ENCODE results near the gene LEPROT.
"Not testable (repeated sequence)": the region's sequence is repeated elsewhere in the genome, so short reads cannot be mapped to it uniquely, and the experiment has no call there.

The LEPROT gene

GRCh38 chr1:65441464-65441863 lies 21.0 kb downstream of the LEPROT start:
- DNase-seq = no peak

- DNase-seq = no peak
Observed at GRCh38 chr1:65442442-65442841, 22.0 kb downstream of the LEPROT start.

DNA sequence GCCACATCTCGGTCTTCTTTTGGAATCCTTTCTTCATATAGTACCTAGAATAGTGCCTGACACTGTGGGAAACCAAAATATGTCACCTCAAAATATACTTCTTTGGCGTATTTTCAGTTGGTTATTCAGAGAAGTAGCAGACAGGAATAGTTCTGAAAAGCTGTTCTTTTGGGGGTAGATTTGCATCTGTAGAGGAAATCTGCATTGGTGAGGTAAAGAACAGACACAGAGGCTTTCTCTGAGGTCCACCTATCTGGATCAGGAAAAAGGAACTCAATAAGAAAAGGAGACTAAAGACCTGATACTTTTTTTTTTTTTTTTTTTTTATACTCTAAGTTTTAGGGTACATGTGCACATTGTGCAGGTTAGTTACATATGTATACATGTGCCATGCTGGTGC lies 23.2 kb downstream of the LEPROT start:
- no peak for DNase-seq

GRCh38 chr1:65444128-65444640 lies 23.7 kb downstream of the LEPROT start:
- no peak for DNase-seq

GRCh38 chr1:65445837-65446236 lies 25.4 kb downstream of the LEPROT start:
- DNase-seq = no peak

DNA sequence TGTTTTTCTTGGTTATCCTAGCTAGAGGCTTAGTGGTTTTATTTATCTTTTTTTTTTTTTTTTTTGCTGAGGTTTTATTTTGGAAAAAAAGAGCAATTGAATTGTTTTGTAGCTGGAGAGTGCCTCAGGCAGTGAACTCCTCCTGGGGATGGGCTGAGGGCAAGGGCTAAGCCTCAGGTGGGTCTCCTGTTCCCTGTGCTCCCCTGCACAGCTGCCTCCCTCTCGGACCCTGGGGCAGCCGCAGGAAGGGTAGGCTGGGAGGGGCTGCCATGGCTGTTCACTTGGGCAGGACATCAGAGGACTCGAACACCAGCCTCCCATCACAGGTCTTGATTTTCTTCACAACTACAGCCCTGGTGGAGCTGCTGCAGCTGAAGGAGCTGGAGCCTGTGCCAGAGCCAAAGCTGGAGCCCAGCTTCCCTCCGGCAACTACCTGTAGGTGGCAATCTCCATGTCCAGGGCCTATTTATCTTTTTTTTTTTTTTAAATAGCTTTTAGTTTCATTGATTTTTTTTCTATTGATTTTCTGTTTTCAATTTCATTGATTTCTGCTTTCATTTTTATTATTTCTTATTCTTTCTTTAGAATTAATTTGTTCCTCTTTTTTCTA lies 28.9 kb downstream of the LEPROT start:
- DNase-seq = no peak

DNA sequence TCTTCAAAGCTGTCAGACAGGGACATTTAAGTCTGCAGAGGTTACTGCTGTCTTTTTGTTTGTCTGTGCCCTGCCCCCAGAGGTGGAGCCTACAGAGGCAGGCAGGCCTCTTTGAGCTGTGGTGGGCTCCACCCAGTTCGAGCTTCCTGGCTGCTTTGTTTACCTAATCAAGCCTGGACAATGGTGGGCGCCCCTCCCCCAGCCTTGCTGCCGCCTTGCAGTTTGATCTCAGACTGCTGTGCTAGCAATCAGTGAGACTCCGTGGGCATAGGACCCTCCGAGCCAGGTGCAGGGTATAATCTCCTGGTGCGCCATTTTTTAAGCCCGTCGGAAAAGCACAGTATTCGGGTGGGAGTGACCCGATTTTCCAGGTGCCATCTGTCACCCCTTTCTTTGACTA lies 35.2 kb downstream of the LEPROT start:
- not testable (repeated sequence) for DNase-seq

- no peak for DNase-seq
Observed at GRCh38 chr1:65456481-65456880, 36.0 kb downstream of the LEPROT start.

GRCh38 chr1:65457868-65458267 lies 37.4 kb downstream of the LEPROT start:
- no peak for DNase-seq

- DNase-seq = no peak
Observed at GRCh38 chr1:65458730-65459396, 38.4 kb downstream of the LEPROT start.

GRCh38 chr1:65459397-65459768 lies 38.9 kb downstream of the LEPROT start:
- no peak for DNase-seq

DNA sequence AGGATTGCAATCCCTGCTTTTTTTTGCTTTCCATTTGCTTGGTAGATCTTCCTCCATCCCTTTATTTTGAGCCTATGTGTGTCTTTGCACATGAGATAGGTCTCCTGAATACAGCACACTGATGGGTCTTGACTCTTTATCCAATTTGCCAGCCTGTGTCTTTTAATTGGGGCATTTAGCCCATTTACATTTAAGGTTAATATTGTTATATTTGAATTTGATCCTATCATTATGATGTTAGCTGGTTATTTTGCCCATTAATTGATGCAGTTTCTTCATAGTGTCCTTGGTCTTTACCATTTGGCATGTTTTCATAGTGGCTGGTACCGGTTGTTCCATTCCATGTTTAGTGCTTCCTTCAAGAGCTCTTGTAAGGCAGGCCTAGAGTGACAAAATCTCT lies 45.4 kb downstream of the LEPROT start:
- not testable (repeated sequence) for DNase-seq

GRCh38 chr1:65467536-65467935 lies 47.1 kb downstream of the LEPROT start:
- DNase-seq = no peak

DNA sequence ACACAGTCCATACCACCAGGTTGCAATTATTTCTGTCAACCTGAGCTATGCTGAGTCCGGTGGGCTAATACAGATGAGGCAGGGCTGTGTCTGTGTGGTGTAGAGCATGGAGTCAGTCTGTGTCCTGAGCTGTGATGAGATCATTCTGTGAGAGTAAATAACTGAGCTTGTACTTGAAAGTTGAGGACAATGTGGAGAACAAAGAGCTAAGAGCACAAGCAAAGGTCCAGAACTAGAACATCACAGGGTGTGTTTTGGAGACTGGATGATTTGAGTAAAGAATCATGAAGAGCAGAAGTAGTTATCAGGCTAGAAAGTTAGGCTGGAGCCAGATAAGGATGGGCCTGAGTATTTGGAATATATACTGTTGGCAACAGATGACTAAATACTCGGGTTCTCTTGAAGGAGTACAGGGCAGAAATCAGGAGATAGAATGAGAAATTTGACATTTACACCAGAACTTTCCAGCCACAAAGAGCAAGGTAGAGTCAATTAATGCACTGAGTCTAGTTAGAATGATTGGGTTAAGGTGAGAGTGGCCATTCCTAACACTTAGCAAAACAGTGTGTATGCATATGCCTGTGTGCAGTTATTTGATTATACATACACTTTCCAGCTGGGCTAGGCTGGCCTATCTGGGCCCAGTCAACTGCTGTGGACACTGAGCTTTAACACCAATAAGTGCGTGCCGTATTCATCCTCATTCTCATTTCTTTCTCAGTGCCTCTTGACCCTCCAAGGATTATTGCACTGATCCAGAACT lies 48.8 kb downstream of the LEPROT start:
- no peak for DNase-seq

GRCh38 chr1:65469889-65470340 lies 49.4 kb downstream of the LEPROT start:
- no peak for DNase-seq

DNA sequence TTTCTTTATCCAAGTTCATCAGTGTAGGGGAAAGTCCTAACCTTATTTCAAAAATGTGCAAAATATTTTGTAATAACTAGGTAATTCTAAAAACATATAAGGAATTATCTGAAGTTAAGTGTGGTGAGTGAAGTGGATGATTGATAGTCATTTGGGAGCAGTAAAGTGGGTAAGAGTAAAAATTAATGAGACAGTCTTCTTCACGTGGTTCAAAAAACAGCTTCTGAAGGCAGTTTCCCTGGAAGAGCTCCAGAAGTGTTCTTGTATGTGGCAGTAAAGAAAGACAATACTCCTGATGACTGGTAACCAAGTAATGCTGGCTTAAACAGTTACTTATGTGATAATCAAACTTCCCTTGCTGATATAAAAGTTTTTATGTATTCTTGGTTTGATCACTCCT lies 50.3 kb downstream of the LEPROT start:
- DNase-seq = no peak

DNA sequence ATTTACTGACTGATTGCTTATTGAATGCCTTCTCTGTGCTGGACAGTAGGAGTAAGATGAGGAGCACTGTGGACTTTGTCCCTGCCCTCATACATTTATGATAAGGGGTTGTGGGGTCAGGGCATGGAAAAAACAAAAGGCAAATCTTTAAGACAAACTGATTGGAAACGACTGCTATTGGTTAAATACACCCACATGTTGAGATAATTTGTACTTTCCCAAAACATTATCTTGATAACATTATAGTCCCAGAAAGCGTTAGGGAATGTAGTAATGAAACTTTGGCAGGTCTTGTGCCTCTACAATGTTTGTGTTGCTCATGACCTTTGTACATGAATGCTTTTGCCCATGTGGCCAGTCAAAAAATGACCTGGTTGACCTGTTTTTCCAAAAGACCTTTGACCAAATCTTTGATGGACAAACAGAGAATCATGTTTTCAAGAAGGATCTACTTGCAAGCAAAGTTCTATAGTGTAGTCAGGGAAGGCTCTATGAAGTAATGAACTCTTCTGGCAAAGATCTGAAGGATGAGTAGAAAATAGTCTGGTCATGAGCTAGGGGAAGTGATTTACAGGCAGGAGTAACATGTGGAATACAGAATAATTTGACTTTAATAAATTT lies 50.9 kb downstream of the LEPROT start:
- no peak for DNase-seq

GRCh38 chr1:65471861-65472332 lies 51.4 kb downstream of the LEPROT start:
- DNase-seq = no peak

GRCh38 chr1:65476327-65476726 lies 55.9 kb downstream of the LEPROT start:
- DNase-seq = no peak

GRCh38 chr1:65477414-65478378 lies 57.2 kb downstream of the LEPROT start:
- DNase-seq = no peak

DNA sequence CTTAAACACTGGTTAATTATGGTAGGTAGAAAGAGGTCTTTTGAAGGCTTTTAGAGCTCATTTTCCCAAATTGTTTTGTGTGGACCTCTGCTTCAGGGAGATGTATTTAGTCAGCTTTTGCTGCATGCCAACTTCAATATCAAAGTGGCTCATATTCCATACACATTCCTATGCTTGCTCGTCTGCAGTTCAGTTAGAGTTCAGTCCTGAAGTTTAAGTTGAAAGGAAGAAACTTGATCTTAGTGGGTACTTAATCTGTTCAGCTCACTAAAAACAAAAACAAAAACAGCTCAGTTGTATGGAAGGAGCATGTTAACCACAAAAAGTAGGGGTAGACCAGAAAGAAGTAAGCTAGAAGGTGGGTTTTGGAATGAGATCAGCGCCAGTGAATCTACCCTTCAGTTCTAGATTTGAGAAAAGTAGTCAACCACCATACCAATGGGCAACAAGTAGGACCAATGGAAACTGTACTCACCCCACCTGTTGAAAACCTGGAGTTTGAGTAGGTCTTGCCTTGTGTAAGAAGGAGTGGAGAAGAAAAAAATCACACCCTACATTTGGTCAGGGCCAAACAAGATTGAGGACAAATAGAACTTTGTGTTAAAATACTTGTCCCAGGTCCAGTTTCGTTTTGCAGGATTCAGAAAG lies 58.0 kb downstream of the LEPROT start:
- no peak for DNase-seq
